ENCODE measurements around the gene DENND1A.

DNA sequence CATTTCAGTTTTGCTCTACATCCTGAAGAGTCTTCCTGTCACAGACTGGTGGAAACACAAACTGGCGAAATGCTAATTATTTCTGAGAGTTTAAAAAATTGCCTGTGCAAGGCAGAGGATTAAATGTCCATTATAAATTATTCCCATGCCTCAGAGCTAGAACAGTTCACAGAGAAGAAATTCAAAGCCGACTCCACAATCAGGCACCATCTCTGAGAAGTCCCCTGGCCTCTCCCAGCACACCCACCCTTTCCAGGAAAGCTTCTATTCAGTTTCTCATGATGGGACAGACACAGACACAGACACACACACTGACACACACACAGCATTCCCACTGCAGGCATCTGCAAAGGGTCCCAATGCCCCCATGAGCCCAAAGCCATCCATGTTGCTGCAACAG lies 253.1 kb downstream of the DENND1A start:
- TF ChIP-seq CTCF (IDR thresholded peaks at IDR 0.05) (no peak), EP300 (IDR thresholded peaks at IDR 0.05) (no peak), POLR2A (IDR thresholded peaks at IDR 0.05) (no peak)
